ENCODE data around the gene GPR55. TPM values are rescaled to one million over a fixed set of nuclear protein-coding genes. Genes with fewer than 3 reads are reported as not detected.

Gene GPR55
- total RNA-seq, 1 donor from 2014 or later, result 0.28 TPM

GRCh38 chr2:230931556-230932231 lies 6.7 kb upstream of the GPR55 start:
- no peak for DNase-seq (ENCODE audit: low spot score)
- Mint-ChIP-seq H3K9me3 (ENCODE audit: unreplicated experiment) (no peaks in the 10 kb centered on the region), H3K4me3 (ENCODE audit: unreplicated experiment) (no peak overlapping the region), H3K36me3 (ENCODE audit: low read depth, unreplicated experiment) (peaks cover 4% of the 10 kb centered on the region), H3K27ac (ENCODE audit: unreplicated experiment) (no peak overlapping the region), H3K4me1 (ENCODE audit: unreplicated experiment) (no peaks in the 10 kb centered on the region), H3K27me3 (ENCODE audit: unreplicated experiment) (peaks cover 21% of the 10 kb centered on the region)
- TF ChIP-seq, protein P1, sequence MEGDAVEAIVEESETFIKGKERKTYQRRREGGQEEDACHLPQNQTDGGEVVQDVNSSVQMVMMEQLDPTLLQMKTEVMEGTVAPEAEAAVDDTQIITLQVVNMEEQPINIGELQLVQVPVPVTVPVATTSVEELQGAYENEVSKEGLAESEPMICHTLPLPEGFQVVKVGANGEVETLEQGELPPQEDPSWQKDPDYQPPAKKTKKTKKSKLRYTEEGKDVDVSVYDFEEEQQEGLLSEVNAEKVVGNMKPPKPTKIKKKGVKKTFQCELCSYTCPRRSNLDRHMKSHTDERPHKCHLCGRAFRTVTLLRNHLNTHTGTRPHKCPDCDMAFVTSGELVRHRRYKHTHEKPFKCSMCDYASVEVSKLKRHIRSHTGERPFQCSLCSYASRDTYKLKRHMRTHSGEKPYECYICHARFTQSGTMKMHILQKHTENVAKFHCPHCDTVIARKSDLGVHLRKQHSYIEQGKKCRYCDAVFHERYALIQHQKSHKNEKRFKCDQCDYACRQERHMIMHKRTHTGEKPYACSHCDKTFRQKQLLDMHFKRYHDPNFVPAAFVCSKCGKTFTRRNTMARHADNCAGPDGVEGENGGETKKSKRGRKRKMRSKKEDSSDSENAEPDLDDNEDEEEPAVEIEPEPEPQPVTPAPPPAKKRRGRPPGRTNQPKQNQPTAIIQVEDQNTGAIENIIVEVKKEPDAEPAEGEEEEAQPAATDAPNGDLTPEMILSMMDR (IDR thresholded peaks at IDR 0.05; ENCODE audit: unreplicated experiment), result no peak

DNA sequence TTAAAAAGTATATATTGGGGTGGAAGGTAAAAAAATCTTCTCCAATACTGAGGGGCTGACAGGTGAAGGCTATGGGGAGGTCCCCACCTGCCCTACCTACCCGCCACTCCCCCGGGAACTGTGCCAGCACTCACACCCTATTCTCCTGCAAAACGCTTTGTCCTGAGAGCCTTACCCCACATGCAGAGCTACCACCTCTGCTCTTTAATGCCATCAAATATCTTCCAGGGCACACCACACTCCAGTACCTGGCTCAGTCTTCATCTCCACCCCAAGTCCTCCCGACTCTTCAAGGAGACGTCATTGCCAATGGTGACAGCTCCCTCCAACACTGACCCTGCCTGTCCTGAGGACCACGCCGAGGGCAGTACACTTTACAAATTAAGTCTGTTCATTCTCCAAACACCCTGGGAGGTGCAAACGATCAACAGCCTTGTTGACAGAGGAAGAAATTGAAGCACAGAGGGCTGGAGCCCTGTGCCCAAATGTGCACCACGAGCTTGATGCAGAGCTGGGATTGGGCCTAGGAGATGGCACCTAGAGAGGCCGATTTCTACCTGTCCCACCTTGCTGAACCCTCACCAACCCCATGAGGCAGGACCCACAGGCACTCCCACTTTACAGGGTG lies 6.0 kb upstream of the GPR55 start:
- no peaks in the 10 kb centered on the region for H3K4me1 Mint-ChIP-seq (ENCODE audit: unreplicated experiment)
- H3K4me3 Mint-ChIP-seq (ENCODE audit: unreplicated experiment), result no peak overlapping the region
- H3K27me3 Mint-ChIP-seq (ENCODE audit: unreplicated experiment), result peaks cover 21% of the 10 kb centered on the region
- TF ChIP-seq, protein P1 (IDR thresholded peaks at IDR 0.05; ENCODE audit: unreplicated experiment), result no peak
- no peak for DNase-seq (ENCODE audit: low spot score)
- H3K9me3 Mint-ChIP-seq (ENCODE audit: unreplicated experiment), result no peaks in the 10 kb centered on the region
- no peak overlapping the region for H3K27ac Mint-ChIP-seq (ENCODE audit: unreplicated experiment)
- no peaks in the 10 kb centered on the region for H3K36me3 Mint-ChIP-seq (ENCODE audit: low read depth, unreplicated experiment)

GRCh38 chr2:230930149-230930780 lies 5.2 kb upstream of the GPR55 start:
- Mint-ChIP-seq H3K4me3 (ENCODE audit: unreplicated experiment) (no peak overlapping the region), H3K4me1 (ENCODE audit: unreplicated experiment) (no peaks in the 10 kb centered on the region), H3K9me3 (ENCODE audit: unreplicated experiment) (no peaks in the 10 kb centered on the region), H3K27me3 (ENCODE audit: unreplicated experiment) (peaks cover 21% of the 10 kb centered on the region), H3K27ac (ENCODE audit: unreplicated experiment) (no peak overlapping the region), H3K36me3 (ENCODE audit: low read depth, unreplicated experiment) (no peaks in the 10 kb centered on the region)
- TF ChIP-seq, protein P1 (IDR thresholded peaks at IDR 0.05; ENCODE audit: unreplicated experiment), result no peak
- no peak for DNase-seq (ENCODE audit: low spot score)

DNA sequence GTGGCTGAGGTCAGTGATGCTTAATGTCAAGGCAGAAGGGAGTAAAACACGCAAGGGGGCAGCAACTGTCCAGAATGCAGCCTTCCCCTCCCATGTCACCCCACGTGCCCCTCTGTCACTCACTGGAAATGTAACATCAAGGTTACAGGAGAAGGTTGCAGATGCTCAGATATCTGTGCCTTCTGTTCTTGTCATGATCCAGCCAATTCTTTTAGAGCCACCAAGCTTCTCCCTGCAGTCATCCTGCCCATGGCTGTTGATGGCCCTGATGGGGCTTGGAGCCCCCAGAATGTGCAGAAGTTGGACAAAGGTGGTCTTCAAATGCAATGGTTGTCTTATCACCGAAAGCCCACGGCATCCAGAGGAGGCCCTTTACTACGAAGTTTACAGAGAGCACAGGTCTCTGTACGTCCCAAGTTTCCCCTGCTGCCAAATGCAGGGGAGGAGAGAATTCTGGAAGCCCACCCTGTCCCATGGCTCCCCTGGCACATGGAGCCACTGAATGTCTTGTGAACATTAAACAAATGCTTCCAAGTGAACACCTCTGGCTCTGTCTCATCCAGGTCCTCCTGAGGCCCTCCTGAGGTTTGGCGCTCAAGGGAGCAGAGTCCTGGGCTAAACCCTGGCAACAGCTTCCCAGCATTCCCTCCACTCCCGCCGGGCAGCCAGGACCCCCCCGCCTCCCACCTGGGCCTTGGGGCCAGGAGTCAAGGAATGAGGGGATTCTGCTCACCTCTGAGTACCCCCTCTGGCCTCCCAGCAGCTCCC lies 4.5 kb upstream of the GPR55 start:
- no peaks in the 10 kb centered on the region for H3K36me3 Mint-ChIP-seq (ENCODE audit: low read depth, unreplicated experiment)
- DNase-seq (ENCODE audit: low spot score), result no peak
- H3K4me1 Mint-ChIP-seq (ENCODE audit: unreplicated experiment), result no peaks in the 10 kb centered on the region
- TF ChIP-seq, protein P1 (IDR thresholded peaks at IDR 0.05; ENCODE audit: unreplicated experiment), result no peak
- H3K27me3 Mint-ChIP-seq (ENCODE audit: unreplicated experiment), result peaks cover 21% of the 10 kb centered on the region
- H3K9me3 Mint-ChIP-seq (ENCODE audit: unreplicated experiment), result no peaks in the 10 kb centered on the region
- no peak overlapping the region for H3K27ac Mint-ChIP-seq (ENCODE audit: unreplicated experiment)
- H3K4me3 Mint-ChIP-seq (ENCODE audit: unreplicated experiment), result no peak overlapping the region
